ENCODE results near the gene CDC7. TPM values are rescaled to one million over a fixed set of nuclear protein-coding genes. Genes with fewer than 3 reads are reported as not detected.

Gene CDC7
- total and polyA plus RNA-seq, 2 experiments from 2014 or later = 26.6 to 44.0 TPM

GRCh38 chr1:91557826-91558225 is 57.2 kb downstream of the CDC7 start:
- Histone ChIP-seq H3K9me2 (ENCODE audit: insufficient read depth) (0 out of 2 replicates have a peak, but pooled peaks cover 2% of the 10 kb centered on the region), H3K4me1 (ENCODE audit: insufficient read depth) (no peaks in the 10 kb centered on the region), H4K20me1 (replicated peaks; ENCODE audit: insufficient read depth) (no peaks in the 10 kb centered on the region), H3K79me2 (replicated peaks; ENCODE audit: insufficient read depth) (no peaks in the 10 kb centered on the region), H3F3A (replicated peaks; ENCODE audit: low read depth) (no peaks in the 10 kb centered on the region), H2AFZ (no peak overlapping the region), H3K27me3 (ENCODE audit: insufficient read depth) (no peaks in the 10 kb centered on the region), H3K36me3 (ENCODE audit: insufficient read depth) (no peaks in the 10 kb centered on the region), H3K4me3 (no peak overlapping the region), H3K27ac (ENCODE audit: low read depth) (no peak overlapping the region), H3K4me2 (no peak overlapping the region)
- Mint-ChIP-seq H3K36me3 (ENCODE audit: low read depth) (no peaks in the 10 kb centered on the region), H3K27ac (no peak overlapping the region), H3K4me3 (no peak overlapping the region), H3K4me1 (peaks cover 3% of the 10 kb centered on the region; the same call in 2 of the 3 replicates), H3K27me3 (ENCODE audit: insufficient read depth, low read depth, poor library complexity) (peaks cover 5% of the 10 kb centered on the region), H3K9me3 (no peaks in the 10 kb centered on the region; the same call in 2 of the 3 replicates)
- no peak for DNase-seq (ENCODE audit: low spot score)
- no peak for TF ChIP-seq ZNF331 (CRISPR knock-in tag; IDR thresholded peaks at IDR 0.05; ENCODE audit: low read depth)
- no peak for TF ChIP-seq JUNB (IDR thresholded peaks at IDR 0.05; ENCODE audit: unreplicated experiment)
- TF ChIP-seq, protein P1, sequence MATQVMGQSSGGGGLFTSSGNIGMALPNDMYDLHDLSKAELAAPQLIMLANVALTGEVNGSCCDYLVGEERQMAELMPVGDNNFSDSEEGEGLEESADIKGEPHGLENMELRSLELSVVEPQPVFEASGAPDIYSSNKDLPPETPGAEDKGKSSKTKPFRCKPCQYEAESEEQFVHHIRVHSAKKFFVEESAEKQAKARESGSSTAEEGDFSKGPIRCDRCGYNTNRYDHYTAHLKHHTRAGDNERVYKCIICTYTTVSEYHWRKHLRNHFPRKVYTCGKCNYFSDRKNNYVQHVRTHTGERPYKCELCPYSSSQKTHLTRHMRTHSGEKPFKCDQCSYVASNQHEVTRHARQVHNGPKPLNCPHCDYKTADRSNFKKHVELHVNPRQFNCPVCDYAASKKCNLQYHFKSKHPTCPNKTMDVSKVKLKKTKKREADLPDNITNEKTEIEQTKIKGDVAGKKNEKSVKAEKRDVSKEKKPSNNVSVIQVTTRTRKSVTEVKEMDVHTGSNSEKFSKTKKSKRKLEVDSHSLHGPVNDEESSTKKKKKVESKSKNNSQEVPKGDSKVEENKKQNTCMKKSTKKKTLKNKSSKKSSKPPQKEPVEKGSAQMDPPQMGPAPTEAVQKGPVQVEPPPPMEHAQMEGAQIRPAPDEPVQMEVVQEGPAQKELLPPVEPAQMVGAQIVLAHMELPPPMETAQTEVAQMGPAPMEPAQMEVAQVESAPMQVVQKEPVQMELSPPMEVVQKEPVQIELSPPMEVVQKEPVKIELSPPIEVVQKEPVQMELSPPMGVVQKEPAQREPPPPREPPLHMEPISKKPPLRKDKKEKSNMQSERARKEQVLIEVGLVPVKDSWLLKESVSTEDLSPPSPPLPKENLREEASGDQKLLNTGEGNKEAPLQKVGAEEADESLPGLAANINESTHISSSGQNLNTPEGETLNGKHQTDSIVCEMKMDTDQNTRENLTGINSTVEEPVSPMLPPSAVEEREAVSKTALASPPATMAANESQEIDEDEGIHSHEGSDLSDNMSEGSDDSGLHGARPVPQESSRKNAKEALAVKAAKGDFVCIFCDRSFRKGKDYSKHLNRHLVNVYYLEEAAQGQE (IDR thresholded peaks at IDR 0.05; ENCODE audit: unreplicated experiment) = no peak
- no peak for TF ChIP-seq STAT1 (IDR thresholded peaks at IDR 0.05; ENCODE audit: unreplicated experiment)
- TF ChIP-seq ETS1 (IDR thresholded peaks at IDR 0.05) = no peak
- TF ChIP-seq CTCF (conservative IDR thresholded peaks at IDR 0.05; ENCODE audit: low read depth in 2 of 2) = no peak
- TF ChIP-seq CREB1 (CRISPR knock-in tag; IDR thresholded peaks at IDR 0.05; ENCODE audit: low read depth) = no peak
- TF ChIP-seq EZH2 (IDR thresholded peaks at IDR 0.05; ENCODE audit: low read depth, unreplicated experiment) = no peak
- no peak for TF ChIP-seq ZNF114 (CRISPR knock-in tag; IDR thresholded peaks at IDR 0.05)
- TF ChIP-seq POLR2AphosphoS5 (IDR thresholded peaks at IDR 0.05; ENCODE audit: low read depth) = no peak
- TF ChIP-seq, protein P2, sequence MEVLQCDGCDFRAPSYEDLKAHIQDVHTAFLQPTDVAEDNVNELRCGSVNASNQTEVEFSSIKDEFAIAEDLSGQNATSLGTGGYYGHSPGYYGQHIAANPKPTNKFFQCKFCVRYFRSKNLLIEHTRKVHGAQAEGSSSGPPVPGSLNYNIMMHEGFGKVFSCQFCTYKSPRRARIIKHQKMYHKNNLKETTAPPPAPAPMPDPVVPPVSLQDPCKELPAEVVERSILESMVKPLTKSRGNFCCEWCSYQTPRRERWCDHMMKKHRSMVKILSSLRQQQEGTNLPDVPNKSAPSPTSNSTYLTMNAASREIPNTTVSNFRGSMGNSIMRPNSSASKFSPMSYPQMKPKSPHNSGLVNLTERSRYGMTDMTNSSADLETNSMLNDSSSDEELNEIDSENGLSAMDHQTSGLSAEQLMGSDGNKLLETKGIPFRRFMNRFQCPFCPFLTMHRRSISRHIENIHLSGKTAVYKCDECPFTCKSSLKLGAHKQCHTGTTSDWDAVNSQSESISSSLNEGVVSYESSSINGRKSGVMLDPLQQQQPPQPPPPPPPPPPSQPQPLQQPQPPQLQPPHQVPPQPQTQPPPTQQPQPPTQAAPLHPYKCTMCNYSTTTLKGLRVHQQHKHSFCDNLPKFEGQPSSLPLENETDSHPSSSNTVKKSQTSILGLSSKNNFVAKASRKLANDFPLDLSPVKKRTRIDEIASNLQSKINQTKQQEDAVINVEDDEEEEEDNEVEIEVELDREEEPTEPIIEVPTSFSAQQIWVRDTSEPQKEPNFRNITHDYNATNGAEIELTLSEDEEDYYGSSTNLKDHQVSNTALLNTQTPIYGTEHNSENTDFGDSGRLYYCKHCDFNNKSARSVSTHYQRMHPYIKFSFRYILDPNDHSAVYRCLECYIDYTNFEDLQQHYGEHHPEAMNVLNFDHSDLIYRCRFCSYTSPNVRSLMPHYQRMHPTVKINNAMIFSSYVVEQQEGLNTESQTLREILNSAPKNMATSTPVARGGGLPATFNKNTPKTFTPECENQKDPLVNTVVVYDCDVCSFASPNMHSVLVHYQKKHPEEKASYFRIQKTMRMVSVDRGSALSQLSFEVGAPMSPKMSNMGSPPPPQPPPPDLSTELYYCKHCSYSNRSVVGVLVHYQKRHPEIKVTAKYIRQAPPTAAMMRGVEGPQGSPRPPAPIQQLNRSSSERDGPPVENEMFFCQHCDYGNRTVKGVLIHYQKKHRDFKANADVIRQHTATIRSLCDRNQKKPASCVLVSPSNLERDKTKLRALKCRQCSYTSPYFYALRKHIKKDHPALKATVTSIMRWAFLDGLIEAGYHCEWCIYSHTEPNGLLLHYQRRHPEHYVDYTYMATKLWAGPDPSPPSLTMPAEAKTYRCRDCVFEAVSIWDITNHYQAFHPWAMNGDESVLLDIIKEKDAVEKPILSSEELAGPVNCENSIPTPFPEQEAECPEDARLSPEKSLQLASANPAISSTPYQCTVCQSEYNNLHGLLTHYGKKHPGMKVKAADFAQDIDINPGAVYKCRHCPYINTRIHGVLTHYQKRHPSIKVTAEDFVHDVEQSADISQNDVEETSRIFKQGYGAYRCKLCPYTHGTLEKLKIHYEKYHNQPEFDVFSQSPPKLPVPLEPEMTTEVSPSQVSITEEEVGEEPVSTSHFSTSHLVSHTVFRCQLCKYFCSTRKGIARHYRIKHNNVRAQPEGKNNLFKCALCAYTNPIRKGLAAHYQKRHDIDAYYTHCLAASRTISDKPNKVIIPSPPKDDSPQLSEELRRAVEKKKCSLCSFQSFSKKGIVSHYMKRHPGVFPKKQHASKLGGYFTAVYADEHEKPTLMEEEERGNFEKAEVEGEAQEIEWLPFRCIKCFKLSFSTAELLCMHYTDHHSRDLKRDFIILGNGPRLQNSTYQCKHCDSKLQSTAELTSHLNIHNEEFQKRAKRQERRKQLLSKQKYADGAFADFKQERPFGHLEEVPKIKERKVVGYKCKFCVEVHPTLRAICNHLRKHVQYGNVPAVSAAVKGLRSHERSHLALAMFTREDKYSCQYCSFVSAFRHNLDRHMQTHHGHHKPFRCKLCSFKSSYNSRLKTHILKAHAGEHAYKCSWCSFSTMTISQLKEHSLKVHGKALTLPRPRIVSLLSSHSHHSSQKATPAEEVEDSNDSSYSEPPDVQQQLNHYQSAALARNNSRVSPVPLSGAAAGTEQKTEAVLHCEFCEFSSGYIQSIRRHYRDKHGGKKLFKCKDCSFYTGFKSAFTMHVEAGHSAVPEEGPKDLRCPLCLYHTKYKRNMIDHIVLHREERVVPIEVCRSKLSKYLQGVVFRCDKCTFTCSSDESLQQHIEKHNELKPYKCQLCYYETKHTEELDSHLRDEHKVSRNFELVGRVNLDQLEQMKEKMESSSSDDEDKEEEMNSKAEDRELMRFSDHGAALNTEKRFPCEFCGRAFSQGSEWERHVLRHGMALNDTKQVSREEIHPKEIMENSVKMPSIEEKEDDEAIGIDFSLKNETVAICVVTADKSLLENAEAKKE (CRISPR knock-in tag; IDR thresholded peaks at IDR 0.05) = no peak
- no peak for TF ChIP-seq NANOG (IDR thresholded peaks at IDR 0.05; ENCODE audit: borderline replicate concordance)
- no peak for TF ChIP-seq EZH2phosphoT487 (IDR thresholded peaks at IDR 0.05; ENCODE audit: unreplicated experiment)
- ATAC-seq = no peak
